Thyroid gland (tissue), 4 donors: ENCODE measurements around the gene ATF2.

ENCODE experiments used
- CTCF ChIP-seq, 6 experiments: fragments of 200-600 bp in 3 of 6; fragments of 450-650 bp in 3 of 6; sonication (generic) in 3 of 6; IDR thresholded peaks; one replicate each; pipeline ENCODE4 v1.5.1; 2016 to 2019; ENCODE audit warnings: antibody characterized with exemption in 6 of 6, mild to moderate bottlenecking in 2 of 6, inconsistent platforms in 1 of 6, moderate library complexity in 1 of 6
- POLR2A ChIP-seq, 2 donors: fragments of 450-650 bp; IDR thresholded peaks; one replicate each; pipeline ENCODE4 v1.6.1; 2017; ENCODE audit warnings: antibody characterized with exemption in 2 of 2, mild to moderate bottlenecking in 2 of 2, moderate library complexity in 1 of 2

- TF ChIP-seq CTCF (IDR thresholded peaks at IDR 0.05) (no peak), POLR2A (IDR thresholded peaks at IDR 0.05) (no peak)
These were observed 16.2 kb downstream of the ATF2 start for GRCh38 chr2:175151791-175152190.
